GM18498 (cell line): Measurements from ENCODE around the gene FRMD4A.

ENCODE experiments used
- ATAC-seq: cut with Tn5 transposase; IDR thresholded peaks from one replicate; pipeline ENCODE4 v1.9.1; 2021; ENCODE audit warnings: mild to moderate bottlenecking, moderate library complexity; ENCODE audit not compliant: unreplicated experiment

FRMD4A gene

GRCh38 chr10:13644866-13645265 is 685.9 kb downstream of the FRMD4A start:
- no peak for ATAC-seq

GRCh38 chr10:13643016-13643415 is 687.7 kb downstream of the FRMD4A start:
- ATAC-seq: no peak

GRCh38 chr10:13642293-13642692 is 688.4 kb downstream of the FRMD4A start:
- no peak for ATAC-seq

- ATAC-seq: no peak
These were observed 692.8 kb downstream of the FRMD4A start for GRCh38 chr10:13637894-13638293.

- no peak for ATAC-seq
These were observed 693.3 kb downstream of the FRMD4A start for GRCh38 chr10:13637303-13637856.

- no peak for ATAC-seq
These were observed 693.9 kb downstream of the FRMD4A start for GRCh38 chr10:13636776-13637175.

- no peak for ATAC-seq
These were observed 696.5 kb downstream of the FRMD4A start for GRCh38 chr10:13634207-13634606.

GRCh38 chr10:13633689-13634088 is 697.0 kb downstream of the FRMD4A start:
- no peak for ATAC-seq

GRCh38 chr10:13632884-13633440 is 697.8 kb downstream of the FRMD4A start:
- no peak for ATAC-seq

- no peak for ATAC-seq
These were observed 698.3 kb downstream of the FRMD4A start for GRCh38 chr10:13632440-13632839.

GRCh38 chr10:13631594-13631993 is 699.1 kb downstream of the FRMD4A start:
- no peak for ATAC-seq

GRCh38 chr10:13630231-13630630 is 700.5 kb downstream of the FRMD4A start:
- ATAC-seq: no peak

- ATAC-seq: no peak
These were observed 701.6 kb downstream of the FRMD4A start for GRCh38 chr10:13629116-13629515.

- ATAC-seq: no peak
These were observed 702.1 kb downstream of the FRMD4A start for GRCh38 chr10:13628661-13629060.

GRCh38 chr10:13627459-13628310 is 703.0 kb downstream of the FRMD4A start:
- no peak for ATAC-seq

- no peak for ATAC-seq
These were observed 706.1 kb downstream of the FRMD4A start for GRCh38 chr10:13624630-13625029.

GRCh38 chr10:13621931-13622330 is 708.8 kb downstream of the FRMD4A start:
- ATAC-seq: no peak

GRCh38 chr10:13617116-13617515 is 713.6 kb downstream of the FRMD4A start:
- no peak for ATAC-seq

GRCh38 chr10:13615650-13616300 is 714.9 kb downstream of the FRMD4A start:
- no peak for ATAC-seq

- no peak for ATAC-seq
These were observed 716.0 kb downstream of the FRMD4A start for GRCh38 chr10:13614530-13615332.

- no peak for ATAC-seq
These were observed 717.2 kb downstream of the FRMD4A start for GRCh38 chr10:13613519-13613918.
